K562 (cell line): ENCODE data around the gene THOC7. TPM values are rescaled to one million over a fixed set of nuclear protein-coding genes. Genes with fewer than 3 reads are reported as not detected.

Source experiments
- ATAC-seq: fragments of 200-7000 bp; cut with Tn5 transposase; 3 replicates; pipeline ENCODE4 v1.9.1; 2020; ENCODE audit warnings: moderate library complexity
- BruUV-seq: library from RNA; stranded (reverse); fragments of 400-500 nt; replicated peaks from 2 replicates; lab custom pipeline; 2021; lab: Mats Ljungman, UMichigan
- CTCF ChIA-PET: fragments of 300-600 bp; formaldehyde crosslinking; extraction: SDS; loops from one replicate; lab custom pipeline; 2021; ENCODE audit warnings: low intra/inter-chr PET ratio; lab: Yijun Ruan, JAX
- POLR2A ChIA-PET: fragments of 300-600, 350-650 bp; sonication (Branson Sonifier 250); formaldehyde crosslinking; extraction: SDS; loops from one replicate; lab custom pipeline; 2021; ENCODE audit warnings: antibody characterized with exemption, inconsistent platforms; lab: Yijun Ruan, JAX
- DNase-seq, 4 experiments: peaks; one replicate each; pipeline versions ENCODE4 v3.0.0 to v3.0.0-alpha.2; 2011 to 2018; ENCODE audit warnings: low spot score in 3 of 4, mixed read lengths in 3 of 4; ENCODE audit errors: extremely low read depth in 1 of 4
- FAIRE-seq: peaks from 2 replicates; lab custom pipeline; 2011; peaks lifted over from hg19 to GRCh38; lab: Jason Lieb, UNC
- H2AFZ ChIP-seq: 2 replicates; pipeline ENCODE4 v1.6.0; 2011; ENCODE audit warnings: low read depth, low read length, control low read depth, inconsistent platforms
- H3K27ac ChIP-seq: fragments of 200-600 bp; 3 replicates; pipeline ENCODE4 v1.8.0; 2011; ENCODE audit warnings: low read depth, mild to moderate bottlenecking, control low read depth, inconsistent platforms, low read length, moderate library complexity, mixed read lengths; ENCODE audit errors: extremely low read depth
- H3K27me3 ChIP-seq, 2 experiments: fragments of 300-600 bp in 1 of 2; 2 replicates in 1 of 2; 3 replicates in 1 of 2; pipeline versions ENCODE4 v1.6.0 to v1.8.0; 2011; ENCODE audit warnings: inconsistent platforms in 2 of 2, low read length in 2 of 2, mild to moderate bottlenecking in 1 of 2, mixed read lengths in 1 of 2, moderate library complexity in 1 of 2; ENCODE audit not compliant: control insufficient read depth in 2 of 2, insufficient read depth in 2 of 2
- H3K36me3 ChIP-seq: fragments of 300-600 bp; 3 replicates; pipeline ENCODE4 v1.8.0; 2011; ENCODE audit warnings: mild to moderate bottlenecking, low read length, inconsistent platforms; ENCODE audit not compliant: control insufficient read depth, insufficient read depth
- H3K4me1 ChIP-seq, 2 experiments: fragments of 200-600 bp in 1 of 2; replicated peaks in 1 of 2; 2 replicates in 1 of 2; 3 replicates in 1 of 2; pipeline versions ENCODE4 v1.5.1 to v1.8.0; 2011; ENCODE audit warnings: inconsistent platforms in 2 of 2, low read length in 2 of 2, mild to moderate bottlenecking in 1 of 2, mixed read lengths in 1 of 2, moderate library complexity in 1 of 2; ENCODE audit not compliant: control insufficient read depth in 2 of 2, insufficient read depth in 2 of 2
- H3K4me2 ChIP-seq: 2 replicates; pipeline ENCODE4 v1.6.1; 2011; ENCODE audit warnings: low read length, control low read depth, inconsistent platforms, mixed read lengths; ENCODE audit not compliant: insufficient read depth
- H3K4me3 ChIP-seq: fragments of 200-600 bp; sonication (generic), shearing (Covaris generic); 2 replicates; pipeline ENCODE4 v1.5.1; 2016; ENCODE audit warnings: control low read depth, inconsistent platforms
- H3K79me2 ChIP-seq: fragments of 200-600 bp; 3 replicates; pipeline ENCODE4 v1.8.0; 2011; ENCODE audit warnings: low read length, inconsistent platforms; ENCODE audit not compliant: control insufficient read depth, insufficient read depth
- H3K9ac ChIP-seq, 2 experiments: 2 replicates each; pipeline versions ENCODE4 v1.6.0 to v1.6.1; 2011; ENCODE audit warnings: low read depth in 2 of 2, low read length in 2 of 2, control low read depth in 1 of 2, inconsistent platforms in 1 of 2, mild to moderate bottlenecking in 1 of 2, mixed read lengths in 1 of 2; ENCODE audit not compliant: insufficient read depth in 1 of 2
- H3K9me1 ChIP-seq: one replicate; pipeline ENCODE4 v1.6.0; 2011; ENCODE audit warnings: inconsistent platforms, mild to moderate bottlenecking, low read length, moderate library complexity; ENCODE audit not compliant: control insufficient read depth, insufficient read depth
- H3K9me3 ChIP-seq: replicated peaks from 2 replicates; pipeline ENCODE4 v1.5.1; 2011; ENCODE audit warnings: low read depth, low read length, inconsistent platforms; ENCODE audit not compliant: control insufficient read depth, insufficient read depth
- H4K20me1 ChIP-seq: replicated peaks from 2 replicates; pipeline ENCODE4 v1.6.1; 2011; ENCODE audit warnings: low read length, inconsistent platforms, mixed read lengths; ENCODE audit not compliant: control insufficient read depth, insufficient read depth
- SMC3 ChIP-seq: conservative IDR thresholded peaks from 2 replicates; pipeline ENCODE4 v1.6.1; 2011; ENCODE audit warnings: low read depth, low read length, improper control_type of control experiment; ENCODE audit not compliant: insufficient read depth
- TARDBP ChIP-seq: fragments of 450-650 bp; IDR thresholded peaks from 2 replicates; pipeline ENCODE4 v1.6.1; 2016
- ZBTB11 ChIP-seq, 3 experiments: fragments of 200-800 bp in 1 of 3; fragments of 250-450 bp in 1 of 3; fragments of 450-650 bp in 1 of 3; sonication (Bioruptor Pico) in 1 of 3; sonication (Bioruptor generic) in 1 of 3; formaldehyde crosslinking in 1 of 3; IDR thresholded peaks; 2 replicates each; pipeline versions ENCODE4 v1.6.1 to v1.8.0; 2016 to 2022; ENCODE audit warnings: mild to moderate bottlenecking in 2 of 3, missing genetic modification characterization in 2 of 3, missing compliant biosample characterization in 1 of 3, moderate library complexity in 1 of 3
- ZFP30 ChIP-seq: fragments of 250-450 bp; sonication (Bioruptor Pico); IDR thresholded peaks from 2 replicates; pipeline ENCODE4 v1.8.0; 2022; ENCODE audit warnings: moderate library complexity, mild to moderate bottlenecking, inconsistent platforms, borderline replicate concordance
- ZNF584 ChIP-seq: fragments of 200-800 bp; sonication (Bioruptor generic); IDR thresholded peaks from 2 replicates; pipeline ENCODE4 v1.6.1; 2016; ENCODE audit warnings: low read depth, mild to moderate bottlenecking, missing genetic modification characterization, missing compliant biosample characterization
- WGBS: fragments of 100-300 bp; shearing (Covaris generic); methylation state at CpG from one replicate; pipeline ENCODE4 v1.1.6; 2016; ENCODE audit warnings: low coverage, mixed read lengths; ENCODE audit not compliant: insufficient coverage; ENCODE audit errors: missing lambda C conversion rate; 5-methylcytosine and 5-hydroxymethylcytosine counted together
- in situ Hi-C: fragments of 300-500 bp; cut with MboI; formaldehyde crosslinking; loops from 4 replicates; pipeline ENCODE4 v1.15.0; 2018; ENCODE audit warnings: inconsistent platforms, mixed read lengths
- intact Hi-C: fragments of 100-400 bp; cut with micrococcal nuclease; formaldehyde crosslinking; loops from 2 replicates; pipeline ENCODE4 v1.14.2; 2022
- polyA plus RNA-seq, 8 experiments: library from polyadenylated mRNA; depleted of rRNA in 4 of 8; stranded (reverse) in 5 of 8; unstranded in 3 of 8; fragments of >200 nt; fragmentation: Nextera tagmentation in 2 of 8; fragmentation: Illumina TruSeq in 1 of 8; extraction: Ambion mirVana in 2 of 8; extraction: Trizol in 1 of 8; gene quantifications; 2 replicates each; pipeline versions ENCODE4 v1.2.1 to v1.2.3, GENCODE V29; 2011 to 2014; ENCODE audit warnings: inconsistent platforms in 1 of 8, missing spikeins in 1 of 8
- total RNA-seq, 7 experiments: library from RNA; depleted of rRNA in 6 of 7; stranded (reverse); fragments of >200 nt in 6 of 7; fragmentation: Illumina TruSeq in 2 of 7; extraction: Trizol in 2 of 7; gene quantifications; 2 replicates each; pipeline versions ENCODE4 v1.2.1 to v1.2.3, GENCODE V29; 2011 to 2021; ENCODE audit warnings: low replicate concordance in 1 of 7

The THOC7 gene
- total and polyA plus RNA-seq, 9 of the 15 experiments (the other 6 are each of a cell fraction or from before 2014, with no cell fraction given), result 56.5 to 129 (median 94.7) TPM

- no peak overlapping the region for H3K27ac ChIP-seq
- DNase-seq (no peak), ATAC-seq (no peak), FAIRE-seq (no peak)
- no peaks in the 10 kb centered on the region for H3K9me1 ChIP-seq
- ChIA-PET POLR2A (interaction anchor here (0.6 kb wide), 1 partner anchor 1230 kb away, joined by 3 read pairs; no protein-coding TSS in a partner anchor), CTCF (no interaction called here)
- no peak overlapping the region for H3K4me3 ChIP-seq
- peak overlapping the region; percentile 41 for H3K4me2 ChIP-seq
- no peak overlapping the region for H3K9ac ChIP-seq
- 1% methylated on average over 6 of the region's 6 CpGs for WGBS
- TF ChIP-seq ZFP30 (no peak), SMC3 (no peak), ZBTB11 (CRISPR knock-in tag; IDR thresholded peaks at IDR 0.05) (peak in 1 of 3 experiments; percentile 38; a peak in 1 of 6 replicates), ZNF584 (no peak), TARDBP (no peak)
- TF ChIP-seq, all 486 proteins: peak for 1
- no peaks in the 10 kb centered on the region for H3K27me3 ChIP-seq
- peak overlapping the region; percentile 51; the same call in 1 of the 2 replicates for H2AFZ ChIP-seq
- no peaks in the 10 kb centered on the region for H3K79me2 ChIP-seq
- H3K36me3 ChIP-seq, result no peaks in the 10 kb centered on the region
- intact Hi-C loops (no loop called here), in situ Hi-C loops (no loop called here)
- H3K4me1 ChIP-seq, result no peaks in the 10 kb centered on the region
- BruUV-seq, result no TSS peak
- H4K20me1 ChIP-seq, result no peaks in the 10 kb centered on the region
- no peaks in the 10 kb centered on the region for H3K9me3 ChIP-seq
Measured at GRCh38 chr3:63795438-63795837, 68.2 kb downstream of the THOC7 start.
